IPS-11a (cell line): ENCODE measurements around the gene MARCHF10.

Experiments
- H3K4me3 ChIP-seq: one replicate; pipeline ENCODE4 v1.5.1; 2013; ENCODE audit warnings: low read depth, low read length, control low read depth

MARCHF10 gene

DNA sequence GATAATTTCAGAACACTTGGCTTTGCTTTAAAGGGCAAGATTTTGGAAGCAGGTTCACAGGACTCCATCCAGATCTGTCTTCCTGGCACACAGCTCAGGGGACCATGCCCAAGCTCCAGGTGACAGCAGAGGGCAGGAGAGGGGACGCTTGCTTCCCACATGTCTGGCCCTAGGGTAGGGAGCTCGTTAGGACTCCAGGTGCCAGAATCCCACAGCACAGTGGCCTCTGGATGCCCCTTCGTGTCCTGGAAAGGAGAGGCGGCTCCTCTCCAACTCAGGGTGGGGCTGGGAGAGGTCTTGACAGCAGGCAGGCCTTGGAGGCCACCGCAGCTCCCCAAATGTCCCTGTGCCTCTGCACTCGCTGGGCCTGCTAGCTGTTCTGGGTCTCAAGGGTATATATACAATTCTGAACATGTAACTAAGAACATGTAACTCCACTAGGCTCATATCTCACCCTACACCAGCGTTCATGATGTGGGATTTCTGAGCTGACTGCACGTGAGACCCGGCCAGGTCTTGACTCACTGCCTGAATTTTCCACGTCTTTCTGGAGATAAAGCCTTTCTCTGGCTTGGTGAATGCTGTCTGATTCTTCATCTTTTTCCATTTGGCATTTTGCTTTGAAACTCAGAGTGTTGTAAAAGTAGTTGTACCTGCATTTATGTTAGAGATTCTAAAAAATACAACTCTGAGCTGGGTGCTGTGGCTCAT lies 52.8 kb downstream of the MARCHF10 start:
- H3K4me3 ChIP-seq: no peak overlapping the region

DNA sequence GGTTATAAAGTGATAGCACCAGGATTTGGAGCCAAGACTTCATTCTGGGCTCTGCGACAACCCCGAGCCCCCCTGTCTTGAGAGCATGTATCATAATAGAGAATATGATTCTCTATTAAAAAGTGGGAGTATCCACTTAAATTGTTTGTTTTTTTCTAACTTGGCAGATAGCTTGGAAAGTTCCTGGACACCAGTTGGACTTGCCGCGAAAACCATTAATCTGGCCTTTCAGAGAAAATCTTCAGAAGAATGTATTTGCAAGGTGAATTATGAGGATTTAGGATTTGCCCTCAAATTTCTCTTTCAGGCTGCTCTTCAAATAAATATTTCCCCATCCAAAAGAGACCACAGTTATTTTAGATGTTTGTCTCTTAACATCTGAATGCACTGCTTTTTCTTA lies 53.5 kb downstream of the MARCHF10 start:
- no peak overlapping the region for H3K4me3 ChIP-seq

DNA sequence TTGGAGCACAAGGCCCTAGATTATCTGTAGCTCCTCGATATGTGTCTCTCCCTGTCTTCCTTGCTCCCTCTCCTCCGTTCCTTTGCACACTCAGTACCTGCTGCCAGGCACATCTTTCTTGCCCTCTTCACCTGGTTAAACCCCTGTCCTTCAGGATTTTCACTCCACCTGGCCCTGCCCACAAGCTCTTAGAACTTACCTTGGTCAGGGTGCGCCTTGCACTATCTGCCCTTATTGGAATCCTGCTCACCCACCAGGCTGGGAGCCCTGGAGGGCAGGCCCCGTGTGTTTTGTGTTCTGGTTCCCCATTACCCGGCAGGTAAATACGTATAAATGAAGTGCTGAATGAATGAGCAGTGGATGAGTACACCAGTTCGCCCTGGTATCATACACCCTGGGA lies 54.6 kb downstream of the MARCHF10 start:
- no peak overlapping the region for H3K4me3 ChIP-seq

DNA sequence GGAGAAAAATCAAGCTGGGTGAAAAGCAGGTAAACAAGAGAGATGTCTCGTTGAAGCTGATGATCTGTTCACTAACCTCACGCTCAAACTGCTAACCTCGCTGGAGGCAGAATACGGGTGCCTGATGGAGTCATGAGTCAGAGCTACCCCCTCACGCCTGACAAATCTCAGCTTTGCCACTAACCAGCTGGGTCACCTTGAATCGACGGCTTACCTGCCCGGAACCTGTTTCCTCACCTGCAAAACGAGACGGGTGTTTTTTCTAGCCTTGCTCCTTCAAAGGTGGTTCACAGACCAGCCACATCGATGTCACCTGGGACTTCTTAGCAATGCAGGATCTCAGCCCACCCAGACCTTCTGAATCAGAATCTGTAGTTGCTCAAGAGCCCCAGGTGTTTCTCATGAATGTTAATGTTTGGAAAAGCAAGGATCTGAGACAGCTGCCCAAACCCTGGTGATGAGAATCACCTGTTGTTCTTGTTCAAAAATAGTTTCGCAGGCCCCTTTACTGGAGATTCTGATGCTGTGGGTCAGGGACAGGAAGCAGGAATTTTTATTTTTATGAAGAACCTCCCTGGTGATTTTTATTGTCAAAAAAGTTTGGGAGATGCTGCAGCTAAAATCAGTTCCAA lies 56.9 kb downstream of the MARCHF10 start:
- no peak overlapping the region for H3K4me3 ChIP-seq

DNA sequence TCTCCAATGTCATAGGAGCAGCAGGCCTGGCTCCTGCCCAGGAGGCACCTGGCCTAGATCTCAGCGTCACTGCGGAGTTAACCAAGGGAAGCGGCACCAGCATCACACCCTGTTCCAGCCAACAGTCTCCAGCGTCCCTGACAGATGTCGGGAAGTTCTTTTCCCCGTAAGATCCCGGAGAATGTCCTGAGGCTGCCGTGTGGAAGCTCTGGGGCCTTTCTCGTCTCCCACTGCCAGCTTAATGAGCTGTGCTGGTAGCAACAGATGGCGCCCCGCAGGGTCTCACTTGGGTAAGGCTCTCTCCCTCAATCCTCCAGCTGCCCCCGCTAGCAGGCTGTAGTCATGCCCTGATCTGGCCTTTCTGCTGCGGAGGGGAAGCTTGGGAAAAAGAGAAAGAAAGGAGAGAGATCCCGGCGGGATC lies 57.5 kb downstream of the MARCHF10 start:
- H3K4me3 ChIP-seq: no peak overlapping the region

DNA sequence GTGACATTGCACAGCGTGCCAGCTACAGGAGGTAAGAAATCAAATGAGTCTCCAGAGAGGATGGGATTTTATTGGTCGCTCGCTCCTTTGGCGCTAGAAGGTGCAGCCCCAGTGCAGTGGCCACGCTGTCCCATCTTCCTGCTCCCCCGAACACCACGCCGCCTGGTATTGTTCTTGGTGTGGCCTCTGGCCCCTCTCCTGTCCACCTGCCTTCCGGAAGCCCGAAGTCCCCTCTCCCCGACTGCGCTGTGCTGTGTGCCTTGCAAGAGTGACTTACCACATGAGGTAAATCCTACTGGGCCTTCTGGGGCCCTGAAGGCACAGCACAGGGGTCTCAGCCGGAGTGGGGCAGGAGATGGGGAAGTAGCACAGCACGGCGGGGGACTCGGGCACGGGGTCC lies 58.2 kb downstream of the MARCHF10 start:
- no peak overlapping the region for H3K4me3 ChIP-seq

DNA sequence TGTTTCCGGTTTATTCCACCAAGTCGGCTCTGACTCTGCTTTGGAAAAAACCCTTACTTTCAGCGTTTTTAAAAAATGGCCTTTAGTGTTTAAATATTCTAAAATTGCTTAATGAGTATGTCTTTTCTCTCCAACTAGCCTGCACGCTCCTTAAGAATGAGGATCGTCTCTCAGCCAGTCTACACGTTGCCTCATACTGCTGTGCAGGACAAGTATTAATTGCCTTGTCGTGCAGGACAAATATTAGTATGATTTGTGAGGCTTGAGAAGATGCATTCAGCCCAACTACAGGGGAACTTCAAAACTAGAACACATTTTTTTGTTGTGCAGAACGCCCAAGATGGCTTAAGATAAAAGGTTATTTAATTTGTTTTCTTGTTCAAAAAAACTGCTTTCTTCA lies 61.2 kb downstream of the MARCHF10 start:
- H3K4me3 ChIP-seq: no peak overlapping the region

DNA sequence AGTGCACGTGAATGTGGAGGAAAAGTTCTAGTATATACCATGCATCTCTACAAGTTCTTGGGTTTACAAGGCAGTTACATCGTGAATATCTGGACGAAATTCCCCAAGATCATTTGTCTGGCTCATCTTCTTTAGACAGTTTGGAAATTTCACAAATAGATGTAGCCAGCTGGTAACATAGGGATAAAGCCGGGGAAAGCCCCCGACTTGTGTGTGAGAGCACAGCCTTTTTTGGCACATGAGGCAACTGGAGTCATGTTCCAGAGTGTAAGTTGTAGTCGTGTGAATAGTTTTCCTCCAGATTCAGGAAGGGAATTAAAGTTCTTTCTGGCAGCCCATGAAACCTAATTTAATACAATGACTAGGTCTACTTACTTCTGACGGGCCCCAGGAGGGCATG lies 62.3 kb downstream of the MARCHF10 start:
- no peak overlapping the region for H3K4me3 ChIP-seq

DNA sequence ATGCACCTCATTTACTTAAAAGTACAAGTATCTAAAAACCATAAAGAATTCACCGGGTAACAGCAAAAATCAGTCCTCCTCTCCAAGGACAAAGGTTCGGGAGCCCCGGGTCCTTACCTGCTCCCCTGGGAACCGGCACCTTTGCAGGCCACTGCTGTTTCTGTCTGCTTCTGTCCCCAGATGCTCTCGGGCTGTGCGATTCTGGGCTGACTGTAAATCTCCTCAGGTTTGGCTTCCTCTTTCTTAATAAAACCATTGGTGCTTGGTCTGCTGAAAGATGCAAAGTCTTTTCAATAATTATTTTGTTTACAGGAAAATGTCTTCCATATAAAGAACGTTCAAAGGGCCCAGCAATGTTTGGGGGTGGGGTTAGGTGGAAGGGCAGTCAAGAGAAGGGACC lies 63.9 kb downstream of the MARCHF10 start:
- no peak overlapping the region for H3K4me3 ChIP-seq

DNA sequence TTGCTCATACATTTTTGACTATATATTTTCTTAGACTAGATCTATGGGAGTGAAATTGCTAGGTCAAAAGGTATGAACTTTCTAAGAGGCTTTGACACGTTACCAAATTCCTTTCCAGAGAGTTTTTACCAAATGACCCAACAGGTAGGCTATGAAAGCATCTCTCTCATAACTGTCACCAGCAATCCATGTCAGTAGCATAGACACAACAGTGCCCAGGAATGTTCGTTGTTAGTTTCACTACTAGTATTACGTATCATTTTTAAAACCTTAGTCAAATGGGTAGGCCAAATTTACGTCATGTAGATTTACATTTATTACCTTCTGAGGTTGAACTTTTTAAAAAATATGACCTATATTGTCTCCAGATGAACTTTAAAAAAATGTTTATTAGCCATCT lies 66.8 kb downstream of the MARCHF10 start:
- no peak overlapping the region for H3K4me3 ChIP-seq

DNA sequence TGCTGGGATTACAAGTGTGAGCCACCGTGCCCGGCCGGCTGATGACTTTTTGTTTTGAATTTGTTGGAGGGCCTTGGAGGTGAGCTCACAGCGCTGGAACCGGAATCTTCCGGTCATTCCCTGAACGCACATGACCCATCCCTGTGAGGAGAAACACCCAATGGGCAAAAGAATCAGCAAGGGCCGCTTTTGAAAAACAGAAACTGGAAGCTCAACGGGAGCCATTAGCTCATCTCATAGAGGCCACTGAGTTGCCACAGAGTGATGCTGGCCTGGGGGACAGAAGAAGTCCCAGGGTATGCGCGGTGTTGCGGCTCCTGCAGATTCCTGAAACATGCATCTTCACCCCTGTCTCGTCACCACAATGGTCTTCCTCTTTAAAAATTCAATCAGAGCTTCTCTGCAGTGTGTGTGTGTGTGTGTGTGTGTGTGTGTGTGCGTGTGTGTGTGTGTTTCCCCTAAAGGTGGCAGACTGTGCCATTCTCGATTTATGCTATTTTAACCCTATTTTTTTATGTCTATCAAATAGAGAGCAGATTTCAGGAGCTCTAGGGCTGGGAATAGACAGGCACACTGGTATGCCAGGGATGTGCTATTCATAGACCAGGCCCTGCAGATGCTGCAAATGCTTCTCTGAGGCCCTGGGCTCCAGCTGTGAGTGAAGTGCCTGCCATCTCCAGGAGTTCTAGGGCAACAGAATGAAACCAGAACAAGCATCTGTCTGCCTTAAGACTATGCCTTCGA lies 68.3 kb downstream of the MARCHF10 start:
- no peak overlapping the region for H3K4me3 ChIP-seq

DNA sequence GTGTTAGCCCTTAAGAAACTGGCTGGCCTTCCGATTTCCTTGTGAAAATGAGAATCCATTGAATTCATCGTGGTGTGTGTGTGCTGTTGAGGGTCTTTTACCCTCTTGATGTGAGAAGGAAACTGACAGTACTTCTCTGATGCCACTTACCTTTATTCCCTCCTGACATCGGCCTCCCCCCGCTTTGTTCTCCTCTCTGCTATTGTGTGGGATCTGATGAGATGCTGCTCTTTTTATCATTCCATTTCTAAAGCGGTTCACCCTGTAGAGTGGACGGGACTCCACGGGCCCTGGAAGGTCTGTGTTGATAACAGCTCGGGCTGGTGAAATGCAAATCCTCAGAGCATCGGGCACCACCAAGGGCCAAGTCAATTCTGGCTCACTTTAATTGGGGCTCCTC lies 69.8 kb downstream of the MARCHF10 start:
- no peak overlapping the region for H3K4me3 ChIP-seq

DNA sequence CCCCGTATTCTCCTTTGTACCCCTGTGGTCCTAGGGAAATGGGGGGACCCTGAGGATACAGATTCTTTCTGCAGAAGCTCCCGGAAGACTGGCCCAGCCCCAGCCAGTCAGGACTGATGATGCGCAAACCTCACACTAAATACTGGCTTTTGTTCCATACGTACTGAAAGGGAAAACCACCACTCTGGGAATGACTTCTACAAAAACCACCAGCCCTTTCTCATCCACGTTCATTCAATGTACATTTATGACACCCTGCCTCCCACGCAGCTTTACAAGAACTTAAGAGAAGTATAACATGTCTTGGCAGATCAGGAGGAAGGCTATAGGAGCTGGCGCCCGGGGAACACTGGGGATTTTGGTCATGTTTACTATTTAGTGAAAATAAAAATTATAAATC lies 70.6 kb downstream of the MARCHF10 start:
- H3K4me3 ChIP-seq: no peak overlapping the region

DNA sequence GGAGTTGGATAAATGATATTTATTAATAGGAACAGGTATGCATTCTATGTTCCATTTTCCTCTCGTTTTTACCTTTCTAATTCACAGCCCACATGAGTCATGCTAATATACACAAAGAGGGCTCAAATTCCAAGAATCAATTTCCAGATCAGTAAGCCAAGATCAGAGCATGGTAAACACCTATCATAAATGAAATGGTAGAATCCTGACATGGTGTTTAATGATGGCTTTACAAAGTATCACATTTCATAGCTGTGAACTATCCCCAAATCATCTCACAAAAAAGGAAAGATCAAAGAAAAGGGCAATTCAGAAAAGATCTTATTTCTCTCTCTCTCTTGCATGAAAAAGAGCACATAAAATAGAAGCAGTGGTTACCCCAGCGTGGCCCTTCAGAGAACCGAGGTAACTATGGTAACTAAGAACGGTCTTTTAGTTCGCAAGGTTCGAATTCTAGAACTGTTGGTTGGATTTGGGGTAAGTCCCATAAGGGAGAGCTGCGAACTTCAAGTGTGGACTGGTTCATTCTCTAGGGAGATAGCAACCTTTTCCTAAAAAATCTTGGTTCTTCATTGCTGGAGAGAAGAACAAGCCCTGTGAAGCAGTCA lies 73.0 kb downstream of the MARCHF10 start:
- H3K4me3 ChIP-seq: no peak overlapping the region

DNA sequence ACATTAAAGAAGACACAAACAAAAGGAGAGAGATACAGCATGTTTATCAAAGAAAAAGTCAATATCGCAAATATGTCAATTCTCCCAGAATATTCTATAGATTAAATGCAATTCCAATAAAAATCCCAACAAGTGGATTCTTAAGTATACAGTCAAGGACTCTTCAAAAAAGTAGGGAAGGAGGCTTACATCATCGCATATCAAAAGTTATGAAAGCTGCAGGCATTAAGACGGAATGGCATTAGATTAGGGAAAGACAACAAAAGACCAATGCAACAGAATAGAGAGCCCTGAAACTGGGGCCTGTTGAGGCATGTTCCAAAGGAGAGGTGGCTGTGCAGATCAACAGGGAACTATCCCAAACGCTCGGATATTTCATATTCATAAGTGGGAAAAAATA lies 76.0 kb downstream of the MARCHF10 start:
- no peak overlapping the region for H3K4me3 ChIP-seq

DNA sequence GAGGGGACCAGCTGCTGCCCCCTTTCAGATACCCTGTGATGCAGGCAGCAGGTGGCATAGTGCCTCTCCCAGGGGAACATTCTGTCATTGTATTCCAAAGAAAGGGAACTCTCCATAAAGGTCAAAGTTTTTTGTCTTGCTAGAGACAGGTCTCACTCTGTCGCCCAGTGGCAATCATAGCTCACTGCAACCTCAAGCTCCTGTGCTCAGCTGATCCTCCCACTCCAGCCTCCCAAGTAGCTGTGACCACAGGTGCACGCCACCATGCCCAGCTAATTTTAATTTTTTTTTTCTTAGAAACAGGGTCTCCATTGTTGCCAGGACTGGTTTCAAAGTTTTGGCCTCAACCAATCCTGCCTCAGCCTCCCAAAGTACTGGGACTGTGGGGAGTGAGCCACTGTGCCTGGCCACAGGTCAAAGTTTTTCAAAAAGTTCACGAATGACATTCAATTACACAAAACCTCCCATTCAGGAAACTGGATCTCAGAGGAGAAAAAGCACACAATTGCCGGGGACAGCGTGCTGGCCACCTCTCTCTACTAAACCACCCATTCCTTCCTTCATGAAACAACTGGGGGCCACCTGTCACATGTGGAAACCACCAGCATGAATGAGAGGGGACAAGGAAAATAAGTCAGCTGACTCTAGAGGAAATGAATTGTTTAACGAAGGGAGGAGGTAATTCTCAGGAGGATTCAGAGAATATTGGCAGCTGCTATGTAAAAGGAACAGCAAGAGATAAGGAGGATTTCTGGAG lies 80.0 kb downstream of the MARCHF10 start:
- no peak overlapping the region for H3K4me3 ChIP-seq

DNA sequence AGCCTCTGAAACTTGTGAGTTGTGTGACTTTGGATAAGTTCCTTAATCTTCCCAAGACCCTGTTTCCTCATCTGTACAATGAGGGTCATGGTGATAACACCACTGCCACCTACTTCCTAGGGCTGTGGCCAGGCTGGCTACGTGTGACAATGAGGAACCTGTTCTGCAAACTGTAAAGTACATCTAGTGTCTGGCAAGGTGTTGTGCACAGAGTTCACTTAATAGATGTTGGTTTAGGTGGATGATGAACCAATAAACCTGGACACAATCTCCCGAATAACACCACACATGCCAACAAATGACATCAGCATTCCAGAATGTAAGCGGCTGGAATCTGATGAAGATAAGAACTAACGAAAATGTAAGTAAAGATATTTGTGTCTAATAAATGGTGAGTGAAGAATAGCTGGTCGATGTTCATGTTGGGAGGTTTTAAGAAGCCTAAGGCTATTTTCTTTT lies 82.3 kb downstream of the MARCHF10 start:
- no peak overlapping the region for H3K4me3 ChIP-seq

DNA sequence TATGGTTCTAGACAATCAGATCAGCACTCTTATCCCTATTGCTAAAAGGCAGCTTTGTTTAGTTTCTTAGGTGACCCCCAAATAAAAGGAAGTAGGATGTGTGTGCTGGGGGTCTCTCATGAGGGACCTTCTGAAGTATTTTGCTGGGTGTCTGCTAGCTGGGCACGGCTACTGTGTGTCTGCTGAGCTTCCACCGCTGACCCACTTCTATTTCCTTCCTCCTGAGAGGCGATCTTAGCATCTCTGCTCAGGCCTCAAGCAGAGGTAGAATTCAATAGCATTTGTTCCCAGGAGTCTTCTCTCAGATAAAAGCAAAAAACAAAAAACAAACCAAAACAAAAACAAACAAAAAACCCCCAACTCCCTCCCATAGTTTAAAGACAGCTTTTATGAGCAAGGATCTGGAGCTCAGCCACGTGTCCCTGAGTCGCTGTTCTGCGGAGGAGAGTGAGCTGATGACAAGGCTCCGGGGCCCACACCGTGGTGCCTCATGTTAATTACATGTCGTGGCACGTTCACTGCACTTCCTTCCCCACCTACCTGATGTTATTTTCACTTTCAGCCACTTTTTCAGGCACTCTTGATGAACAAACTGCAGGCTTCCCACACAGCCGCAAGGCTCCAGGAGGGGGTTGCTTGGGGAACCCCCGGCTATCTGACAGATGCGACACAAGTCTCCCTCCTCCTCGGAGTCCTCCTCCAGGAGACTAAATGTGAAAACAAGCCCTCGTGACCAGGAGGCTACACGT lies 83.5 kb downstream of the MARCHF10 start:
- no peak overlapping the region for H3K4me3 ChIP-seq

DNA sequence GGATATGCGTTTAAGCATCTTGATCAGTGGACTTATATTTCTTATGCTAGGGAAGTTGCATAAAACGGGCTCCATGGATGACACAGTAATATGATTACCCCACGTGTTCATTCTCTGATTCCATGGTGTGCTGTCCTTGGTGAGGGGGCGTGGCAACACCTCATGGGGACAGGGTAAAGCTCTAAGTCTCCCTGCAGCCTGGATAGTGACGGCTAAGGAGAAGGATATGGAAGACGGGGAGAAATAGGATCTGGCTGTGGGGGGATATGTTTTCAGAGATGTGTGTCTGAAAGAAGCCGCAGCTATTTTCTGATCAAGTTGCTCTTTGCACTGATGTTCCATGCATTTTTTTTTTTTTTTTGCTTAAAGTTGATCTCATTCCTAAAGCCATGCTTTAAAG lies 84.3 kb downstream of the MARCHF10 start:
- H3K4me3 ChIP-seq: no peak overlapping the region

DNA sequence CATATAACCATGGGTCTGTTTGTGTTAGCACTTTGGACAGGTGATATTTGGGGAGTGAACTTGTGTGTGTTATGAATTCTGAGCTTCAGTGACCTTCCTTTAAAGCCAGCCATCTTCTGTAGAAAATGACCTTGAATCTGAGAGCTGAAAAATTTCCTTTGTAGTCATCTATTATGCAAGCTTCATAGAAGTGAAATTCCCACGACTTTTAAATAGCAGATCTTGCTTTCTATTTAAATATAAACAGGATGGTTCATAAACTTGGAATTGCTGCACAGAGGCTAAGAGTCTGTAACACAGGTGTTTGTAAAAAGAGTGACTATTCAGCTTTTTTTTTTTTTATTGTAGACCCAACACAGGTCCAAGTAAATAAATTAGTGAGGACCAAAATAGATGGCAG lies 85.5 kb downstream of the MARCHF10 start:
- H3K4me3 ChIP-seq: no peak overlapping the region
